ENCODE data around the gene CASD1. TPM values are rescaled to one million over a fixed set of nuclear protein-coding genes. Genes with fewer than 3 reads are reported as not detected.

Gene CASD1
- total RNA-seq, 1 donor from 2014 or later: 30.2 TPM

- Mint-ChIP-seq H3K27ac (peak overlapping the region; percentile 90), H3K9me3 (peaks cover 13% of the 10 kb centered on the region), H3K4me3 (peak overlapping the region; percentile 14), H3K36me3 (peaks cover 19% of the 10 kb centered on the region), H3K4me1 (ENCODE audit: unreplicated experiment) (no peaks in the 10 kb centered on the region), H3K27me3 (no peaks in the 10 kb centered on the region)
- TF ChIP-seq CTCF (conservative IDR thresholded peaks at IDR 0.05): no peak
- DNase-seq (ENCODE audit: extremely low spot score, unreplicated experiment): no peak
Observed at GRCh38 chr7:94580601-94581000, 71.0 kb downstream of the CASD1 start.

- Mint-ChIP-seq H3K36me3 (peaks cover 27% of the 10 kb centered on the region), H3K4me1 (ENCODE audit: unreplicated experiment) (no peaks in the 10 kb centered on the region), H3K9me3 (peaks cover 8% of the 10 kb centered on the region), H3K4me3 (no peak overlapping the region), H3K27ac (peak overlapping the region; percentile 48), H3K27me3 (no peaks in the 10 kb centered on the region)
- no peak for DNase-seq (ENCODE audit: extremely low spot score, unreplicated experiment)
- TF ChIP-seq CTCF (conservative IDR thresholded peaks at IDR 0.05): no peak
Observed at GRCh38 chr7:94584113-94584512, 74.5 kb downstream of the CASD1 start.

GRCh38 chr7:94588075-94588474 lies 78.5 kb downstream of the CASD1 start:
- H3K27me3 Mint-ChIP-seq: no peaks in the 10 kb centered on the region
- H3K4me1 Mint-ChIP-seq (ENCODE audit: unreplicated experiment): peaks cover 11% of the 10 kb centered on the region
- H3K9me3 Mint-ChIP-seq: no peaks in the 10 kb centered on the region
- H3K4me3 Mint-ChIP-seq: no peak overlapping the region
- peaks cover 31% of the 10 kb centered on the region for H3K36me3 Mint-ChIP-seq
- DNase-seq (ENCODE audit: extremely low spot score, unreplicated experiment): no peak
- TF ChIP-seq CTCF (conservative IDR thresholded peaks at IDR 0.05): no peak
- H3K27ac Mint-ChIP-seq: no peak overlapping the region

GRCh38 chr7:94590526-94591162 lies 81.0 kb downstream of the CASD1 start:
- no peaks in the 10 kb centered on the region for H3K9me3 Mint-ChIP-seq
- H3K36me3 Mint-ChIP-seq: peaks cover 28% of the 10 kb centered on the region
- no peak for TF ChIP-seq CTCF (conservative IDR thresholded peaks at IDR 0.05)
- H3K4me1 Mint-ChIP-seq (ENCODE audit: unreplicated experiment): peaks cover 11% of the 10 kb centered on the region
- no peak for DNase-seq (ENCODE audit: extremely low spot score, unreplicated experiment)
- no peaks in the 10 kb centered on the region for H3K27me3 Mint-ChIP-seq
- peak overlapping the region; percentile 52 for H3K27ac Mint-ChIP-seq
- H3K4me3 Mint-ChIP-seq: no peak overlapping the region

- Mint-ChIP-seq H3K4me3 (peak overlapping the region; percentile 23), H3K36me3 (peaks cover 25% of the 10 kb centered on the region), H3K27me3 (no peaks in the 10 kb centered on the region), H3K9me3 (no peaks in the 10 kb centered on the region), H3K27ac (peak overlapping the region; percentile 52), H3K4me1 (ENCODE audit: unreplicated experiment) (peaks cover 11% of the 10 kb centered on the region)
- TF ChIP-seq CTCF (conservative IDR thresholded peaks at IDR 0.05): no peak
- no peak for DNase-seq (ENCODE audit: extremely low spot score, unreplicated experiment)
Observed at GRCh38 chr7:94591176-94591575, 81.6 kb downstream of the CASD1 start.
